DMS114 treated with DMSO at 0.1 percent for 48 hours (cell line): ENCODE results near the gene MRPL36.

ENCODE experiments used
- DNase-seq: peaks from one replicate; lab custom pipeline; 2025; ENCODE audit not compliant: unreplicated experiment; lab: John Stamatoyannopoulos, UW

Gene MRPL36

DNA sequence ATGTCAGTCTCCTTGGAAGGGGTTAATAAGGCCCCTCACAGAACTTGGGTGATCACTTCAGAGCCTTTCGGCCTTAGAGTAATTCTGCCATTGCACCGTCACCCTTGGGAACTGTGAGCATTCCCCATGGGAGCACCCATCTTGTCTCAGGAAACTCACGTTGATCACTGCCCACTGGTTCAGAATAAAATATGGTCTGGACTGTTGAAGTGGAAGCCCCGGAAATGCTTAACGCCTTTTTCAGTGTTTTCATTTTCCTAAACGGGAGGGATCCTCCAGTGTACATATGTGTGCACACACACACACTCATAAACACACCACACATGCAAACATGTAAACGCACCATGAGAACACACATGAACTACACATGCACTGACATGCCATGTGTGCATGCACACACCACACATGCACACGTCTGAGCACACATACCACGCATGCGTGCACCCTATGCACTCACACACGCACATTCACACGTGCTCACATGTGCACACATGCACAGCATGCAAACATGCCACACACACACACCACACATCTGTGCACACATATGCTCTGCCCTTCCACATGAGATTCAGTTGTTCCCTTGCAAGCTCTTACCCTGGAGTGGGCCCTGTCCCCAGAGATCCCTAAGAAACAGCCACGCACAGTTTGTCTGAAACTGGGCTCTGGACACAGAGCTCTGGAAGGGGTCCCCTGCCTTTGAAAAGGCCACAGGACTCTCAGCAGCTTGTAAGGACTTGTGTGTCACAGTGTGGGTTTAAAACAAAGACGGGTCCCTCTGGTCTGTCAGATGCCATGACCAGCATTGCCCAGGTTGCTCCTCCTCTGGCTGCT lies 17.0 kb downstream of the MRPL36 start:
- DNase-seq: no peak

DNA sequence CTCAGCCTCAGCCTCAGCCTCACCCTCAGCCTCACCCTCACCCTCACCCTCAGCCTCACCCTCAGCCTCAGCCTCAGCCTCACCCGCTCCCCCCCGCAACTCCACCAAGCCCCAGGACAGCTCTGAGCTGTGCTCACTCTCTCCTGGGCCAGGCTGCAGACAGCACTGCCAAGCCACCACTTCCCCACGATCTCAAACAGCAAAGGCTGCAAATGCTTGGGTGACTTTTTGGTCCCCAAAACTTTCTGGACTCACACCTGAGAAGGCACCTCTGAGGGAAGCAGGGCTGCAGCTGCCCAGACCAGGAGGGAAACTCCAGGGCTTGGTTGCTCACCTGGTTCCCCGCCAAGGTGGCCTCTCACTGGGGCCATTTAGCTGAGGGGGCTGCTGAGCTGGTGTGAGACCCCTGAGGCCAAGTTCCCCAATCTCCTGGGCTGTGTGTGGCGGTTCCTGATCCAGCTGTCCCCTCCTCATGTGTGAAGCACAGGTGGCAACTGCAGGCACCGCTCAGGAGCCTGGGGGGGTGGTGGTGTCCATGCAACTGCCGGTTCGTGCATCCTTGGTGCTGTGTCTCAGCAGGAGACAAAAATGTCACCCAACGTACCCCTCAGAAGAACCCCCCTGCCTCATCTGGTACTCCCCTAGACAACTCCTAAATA lies 17.8 kb downstream of the MRPL36 start:
- DNase-seq: no peak

DNA sequence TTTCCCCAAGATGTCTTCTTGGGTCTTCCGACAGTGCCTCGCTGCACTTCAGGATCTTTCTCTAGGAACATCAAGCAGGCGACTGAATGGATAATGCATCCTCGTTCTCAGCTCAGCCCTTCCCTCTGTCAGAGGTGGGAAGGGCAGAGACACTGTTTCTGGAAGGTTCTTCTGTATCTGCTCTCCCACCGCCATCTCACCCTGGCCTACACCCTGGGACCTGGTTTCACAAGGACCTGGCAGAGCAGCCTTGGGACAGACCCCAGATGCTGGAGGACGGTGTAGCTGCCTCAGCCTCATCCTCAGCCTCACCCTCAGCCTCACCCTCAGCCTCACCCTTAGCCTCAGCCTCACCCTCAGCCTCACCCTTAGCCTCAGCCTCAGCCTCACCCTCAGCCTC lies 18.5 kb downstream of the MRPL36 start:
- no peak for DNase-seq

DNA sequence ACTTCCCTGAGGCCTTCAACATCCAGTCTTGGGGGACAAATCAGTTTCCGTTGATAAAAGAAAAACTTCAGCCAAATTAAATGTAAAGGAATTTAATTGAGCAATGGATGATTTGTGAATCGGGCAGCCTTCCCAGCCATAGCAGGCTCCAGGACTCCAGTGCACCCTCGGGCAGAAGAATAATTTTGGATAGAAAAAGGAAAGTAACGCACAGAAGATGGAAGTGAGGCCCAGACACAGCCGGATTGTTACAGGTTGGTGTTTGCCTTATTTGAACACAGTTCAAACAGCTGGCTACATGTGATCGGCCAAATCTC lies 19.1 kb downstream of the MRPL36 start:
- no peak for DNase-seq

DNA sequence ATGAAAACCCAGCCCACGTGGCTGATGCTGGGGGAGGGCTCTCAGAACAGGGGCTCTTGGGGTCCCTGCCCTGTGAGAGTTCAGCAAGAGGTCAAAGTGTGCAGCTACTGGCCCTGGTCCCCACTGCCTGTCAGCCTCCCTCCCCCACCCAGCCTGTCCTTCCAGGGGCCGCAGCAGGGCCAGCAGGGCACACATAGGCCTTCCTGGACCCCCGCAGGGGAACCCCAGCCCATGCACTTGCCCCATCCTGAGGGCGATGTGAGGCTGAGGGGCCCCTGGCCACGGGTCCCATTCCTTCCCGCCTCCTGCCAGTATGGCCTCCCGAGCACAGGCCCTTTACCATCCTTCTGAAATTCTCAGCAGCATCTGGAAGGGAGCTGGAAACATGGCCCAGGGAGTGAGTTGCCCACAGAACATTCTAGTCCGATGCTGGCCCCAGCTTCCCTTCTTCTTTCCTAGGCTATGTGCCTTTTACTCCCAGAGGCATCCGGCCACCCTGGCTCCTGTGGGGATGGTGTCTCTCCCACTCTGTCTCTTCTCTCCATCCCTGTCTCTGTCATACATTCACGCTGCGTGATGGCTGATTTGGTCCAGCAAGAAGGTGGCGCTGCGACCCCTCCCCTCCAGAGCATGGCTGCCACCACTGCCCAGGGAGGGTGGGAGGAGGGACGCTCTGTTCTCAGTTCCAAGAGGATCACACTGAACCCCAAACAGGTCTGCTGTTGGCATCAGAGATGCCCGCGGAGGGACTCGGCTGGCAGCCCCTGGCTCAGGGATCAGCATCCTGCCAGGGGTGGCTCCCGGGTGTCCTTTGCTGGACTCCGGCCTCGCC lies 19.6 kb downstream of the MRPL36 start:
- DNase-seq: no peak

DNA sequence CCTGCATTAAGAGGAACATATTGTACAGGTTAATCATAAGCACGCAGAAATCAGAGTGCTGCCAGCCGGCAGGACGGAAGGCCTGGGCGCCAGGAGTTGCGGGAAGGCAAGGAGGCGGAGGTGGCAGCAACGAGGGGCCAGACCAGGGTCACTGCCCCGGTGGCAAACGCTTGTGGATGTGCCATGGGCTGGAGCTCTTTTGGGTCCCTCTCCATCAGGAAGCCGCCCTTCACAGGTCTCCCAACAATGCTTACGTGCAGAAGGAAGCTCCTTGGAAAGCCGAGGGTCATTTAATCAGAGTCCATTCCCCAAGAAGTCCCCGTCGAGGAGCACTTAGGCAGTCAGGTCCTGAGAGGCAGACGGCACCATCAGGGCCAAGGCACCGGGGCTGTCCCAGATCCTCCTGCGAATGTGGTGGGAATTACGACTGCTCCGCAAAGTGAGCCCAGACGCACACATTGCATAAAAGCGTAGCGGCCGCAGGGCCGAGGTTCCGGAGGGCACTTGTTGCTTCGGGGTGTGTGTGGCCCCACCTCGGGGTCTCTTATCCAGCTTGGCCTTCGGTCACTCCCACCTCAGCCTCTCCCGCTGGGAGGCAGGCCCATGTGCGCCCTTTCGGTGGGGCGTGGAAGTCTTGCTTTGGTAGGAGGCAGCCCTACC lies 20.5 kb downstream of the MRPL36 start:
- no peak for DNase-seq

DNA sequence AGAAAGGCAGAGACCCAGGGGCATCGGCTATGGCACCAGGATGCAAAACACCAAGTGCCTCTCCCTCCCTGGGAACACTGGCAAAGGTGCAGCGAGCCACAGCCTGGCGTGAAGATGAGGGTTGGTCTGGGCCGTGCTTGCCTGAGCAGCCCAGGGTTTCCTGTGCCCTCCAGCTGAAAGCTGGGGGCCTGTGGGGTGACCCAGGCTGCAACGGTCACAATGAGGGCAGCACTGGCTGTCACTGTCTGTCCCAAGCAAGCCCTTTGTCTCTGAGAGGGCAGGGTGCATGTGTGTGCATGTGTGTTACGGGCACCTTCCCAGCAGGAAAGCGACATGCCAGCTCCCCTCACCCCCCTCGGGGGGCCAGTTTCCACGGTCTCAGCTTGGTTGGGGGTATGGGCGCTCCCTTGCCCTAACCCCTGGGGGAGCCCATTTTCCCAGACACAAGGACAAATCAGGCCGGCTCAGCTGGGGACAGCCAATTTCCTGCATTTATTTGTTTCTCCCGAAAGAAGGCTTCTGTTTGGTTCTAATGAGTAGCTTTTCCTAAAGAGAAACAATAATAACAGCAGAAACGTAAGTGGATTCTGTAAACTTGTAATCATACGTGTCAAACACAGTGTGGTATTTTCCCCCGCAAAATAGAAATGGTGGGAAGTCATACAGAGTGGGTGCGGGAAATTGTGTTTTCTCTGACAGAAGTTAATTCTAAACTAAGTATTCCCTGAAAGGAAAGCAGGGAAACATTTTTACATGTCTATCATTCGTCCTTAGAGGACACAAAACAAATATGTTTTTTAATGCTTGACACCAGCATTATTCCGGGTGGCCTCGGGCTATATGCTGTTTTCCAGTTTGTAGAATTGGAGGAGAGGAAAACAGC lies 21.3 kb downstream of the MRPL36 start:
- DNase-seq: no peak

DNA sequence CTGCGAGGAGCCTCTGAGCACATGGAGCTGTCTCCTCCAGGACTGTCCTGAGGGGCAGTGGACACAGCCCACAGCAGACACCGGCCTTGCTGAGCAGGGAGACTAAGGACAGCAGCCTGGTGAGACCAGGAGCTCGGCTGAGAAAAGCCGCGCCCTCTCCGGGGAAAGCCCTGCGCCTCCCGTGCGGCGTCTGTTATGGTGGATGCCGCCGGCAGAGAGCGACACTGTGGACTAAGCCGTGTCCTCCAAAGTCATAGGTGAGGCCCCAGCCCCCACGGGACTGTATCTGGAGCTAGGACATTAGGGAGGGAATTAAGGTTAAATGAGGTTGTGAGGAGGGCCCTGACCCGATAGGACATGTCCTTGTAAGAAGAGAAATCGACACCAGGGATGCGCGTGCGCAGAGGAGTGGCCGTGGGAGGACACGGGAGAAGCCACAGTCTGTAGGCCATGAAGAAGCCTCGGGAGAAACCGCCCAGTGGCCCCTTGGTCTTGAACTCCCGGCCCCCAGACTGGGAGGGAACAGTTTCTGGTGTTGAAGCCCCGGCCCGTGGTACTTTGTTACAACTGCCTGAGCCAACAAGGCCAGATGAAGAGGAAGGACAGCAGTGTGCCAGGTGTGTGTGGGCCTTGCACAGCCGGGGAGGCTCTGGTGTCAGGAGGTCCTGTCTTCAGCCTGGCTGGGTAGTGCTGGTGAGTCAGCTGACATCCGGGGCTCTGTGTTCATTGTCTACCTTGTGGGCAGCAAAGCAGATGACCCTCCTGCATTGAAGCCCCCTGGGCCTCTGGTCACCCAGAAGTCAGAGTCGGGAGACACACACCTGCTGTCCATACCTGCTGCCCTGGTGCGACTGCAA lies 22.1 kb downstream of the MRPL36 start:
- no peak for DNase-seq

DNA sequence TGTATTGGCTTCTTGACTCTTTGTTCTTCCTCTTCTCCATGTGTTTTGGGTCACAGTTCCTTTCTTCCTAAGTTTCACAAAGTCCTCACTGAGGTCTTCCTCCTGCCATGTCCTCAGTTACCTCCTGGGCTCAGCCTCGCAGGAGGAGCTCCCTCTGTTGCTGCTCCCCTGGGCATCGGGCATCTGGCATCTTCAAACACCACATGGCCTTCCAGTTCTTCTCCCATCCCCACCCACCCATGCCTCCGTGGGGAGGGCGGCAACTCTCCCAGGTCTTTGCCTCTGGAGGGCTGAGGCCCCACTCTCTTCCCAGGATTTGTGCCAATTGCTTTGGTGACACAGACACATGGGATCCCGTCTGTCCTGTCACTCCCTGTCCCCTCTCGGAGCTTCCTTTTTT lies 22.8 kb downstream of the MRPL36 start:
- no peak for DNase-seq

DNA sequence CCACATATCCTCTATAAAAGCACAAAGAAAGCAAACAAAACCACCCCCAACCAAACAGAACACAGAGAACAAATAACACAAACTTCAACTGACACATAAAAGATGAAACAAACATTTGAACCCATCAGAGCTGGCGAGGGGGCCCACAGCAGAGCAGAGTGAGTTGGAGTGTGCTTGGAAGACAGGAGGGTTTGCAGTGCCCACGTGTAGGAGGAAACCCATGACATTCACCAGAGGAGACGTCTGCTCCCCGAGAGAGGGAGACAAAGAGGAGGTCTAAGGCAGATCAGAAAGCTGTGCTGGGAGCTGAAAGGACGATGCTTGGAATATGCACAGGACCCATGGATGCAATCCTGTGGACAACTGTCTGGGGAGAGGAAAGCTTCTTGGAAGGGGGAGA lies 27.0 kb downstream of the MRPL36 start:
- peak; percentile 38 for DNase-seq

DNA sequence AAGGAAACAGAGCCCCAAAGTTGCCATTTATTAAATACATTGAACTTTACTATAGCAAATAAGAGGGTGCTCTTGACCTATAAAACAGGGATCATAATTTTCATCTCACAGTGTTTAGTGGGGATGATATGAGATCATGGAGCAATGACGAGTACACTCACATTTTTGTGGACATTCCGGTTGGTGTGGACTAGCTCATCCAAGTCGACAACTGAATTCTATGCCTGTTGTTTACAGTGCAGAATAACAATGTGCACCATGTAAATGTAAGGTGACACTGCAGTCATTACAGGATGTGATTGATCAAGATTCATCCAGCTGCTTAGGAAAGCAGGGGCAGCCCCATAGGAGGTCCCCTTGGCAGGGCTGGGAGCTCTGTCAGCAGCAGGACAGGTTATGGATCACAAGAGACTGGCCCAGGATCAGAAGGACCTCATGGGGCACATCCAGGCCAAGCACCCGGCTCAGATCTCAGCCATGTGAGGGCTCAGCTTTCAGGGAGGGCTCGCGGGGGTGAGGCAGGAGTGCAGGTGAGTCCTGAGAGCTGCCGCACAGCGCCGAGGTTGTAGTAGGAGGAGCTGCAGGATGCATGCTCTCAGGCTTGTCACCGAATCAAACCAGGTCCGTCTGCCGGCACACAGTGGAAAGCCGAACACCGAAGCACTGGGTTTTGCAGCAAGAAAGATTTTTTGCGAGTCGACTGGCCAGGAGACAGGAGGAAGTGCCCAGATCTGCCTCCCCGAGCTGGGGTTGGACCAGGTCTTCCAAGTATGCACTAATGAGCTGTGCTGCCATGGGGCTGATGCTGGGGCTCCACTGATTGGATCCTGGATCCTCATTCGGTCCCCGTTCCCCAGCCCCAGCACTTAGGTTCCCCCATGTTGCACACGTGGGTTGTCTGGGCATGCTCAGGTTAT lies 28.2 kb downstream of the MRPL36 start:
- no peak for DNase-seq

DNA sequence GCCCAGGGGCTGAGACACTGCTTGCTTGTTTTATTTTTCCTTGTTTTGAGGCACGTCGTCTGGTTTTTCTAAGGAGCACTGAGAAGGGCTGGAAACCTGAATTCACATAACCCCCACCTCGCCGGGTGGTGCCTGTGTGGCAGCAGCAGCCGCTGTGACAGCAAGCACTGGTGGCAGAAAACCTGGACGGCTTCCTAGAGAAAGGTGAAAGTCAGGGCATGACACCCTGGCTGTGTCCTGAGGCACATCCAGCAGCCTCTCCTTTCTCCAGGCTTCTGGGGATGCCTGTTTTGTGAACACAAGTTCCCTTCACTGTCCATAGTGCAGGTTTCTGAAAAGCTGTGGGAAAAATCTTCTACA lies 29.2 kb downstream of the MRPL36 start:
- DNase-seq: no peak

DNA sequence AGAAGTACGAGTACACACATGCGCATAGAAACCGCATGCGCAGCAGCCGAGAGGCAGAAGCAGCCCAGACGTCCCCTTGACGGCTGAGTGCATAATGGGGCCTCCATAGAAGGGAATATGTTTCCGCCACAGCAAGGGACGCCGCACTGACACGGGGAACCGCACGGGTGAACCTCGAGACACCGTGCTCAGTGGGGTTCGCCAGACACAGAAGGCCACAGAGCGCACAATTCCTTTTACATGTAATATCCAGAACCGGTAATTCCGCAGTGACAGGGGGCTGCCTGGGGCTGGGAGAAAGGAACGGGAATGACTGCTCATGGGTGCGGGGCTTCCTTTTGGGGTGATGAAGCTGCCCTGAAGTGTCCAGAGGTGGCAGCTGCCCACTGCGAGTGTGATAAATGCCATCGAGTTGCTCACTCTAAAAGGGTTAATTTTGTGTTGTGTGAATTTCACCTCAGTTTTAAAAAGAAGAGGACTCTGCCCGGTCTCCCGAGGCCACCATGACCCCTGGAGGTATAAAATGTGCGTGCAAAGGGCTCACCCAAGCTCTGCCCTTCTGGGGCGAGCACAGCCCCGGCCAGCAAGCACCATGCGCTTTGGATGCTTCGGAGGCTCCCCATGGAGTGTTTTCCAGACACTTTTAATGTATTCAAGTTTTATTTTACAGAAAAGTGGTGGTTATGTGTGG lies 29.7 kb downstream of the MRPL36 start:
- no peak for DNase-seq

DNA sequence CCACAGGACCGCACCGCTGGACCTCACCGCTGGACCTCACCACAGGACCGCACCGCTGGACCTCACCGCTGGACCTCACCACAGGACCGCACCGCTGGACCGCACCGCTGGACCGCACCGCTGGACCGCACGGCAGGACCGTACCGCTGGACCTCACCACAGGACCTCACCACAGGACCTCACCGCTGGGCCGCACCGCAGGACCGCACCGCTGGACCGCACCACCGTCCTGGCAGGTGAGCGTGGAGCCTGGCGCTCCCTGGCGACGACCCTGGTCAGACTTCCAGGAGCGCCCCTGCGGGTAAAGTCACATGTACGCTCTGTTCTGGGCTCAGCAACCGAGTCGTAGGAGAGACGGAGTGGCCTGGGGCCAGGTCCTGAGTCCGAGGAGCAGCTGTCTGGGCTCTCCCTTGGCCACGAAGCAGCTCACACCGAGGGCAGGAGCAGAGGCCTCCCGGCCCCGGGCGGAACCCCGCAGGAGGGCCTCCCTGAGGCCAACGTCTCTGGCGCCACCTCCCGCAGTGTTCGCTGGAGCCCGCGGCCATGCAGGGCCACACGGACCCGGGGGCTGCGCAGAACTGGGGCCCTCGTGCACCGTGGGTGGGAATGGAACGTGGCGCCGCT lies 30.5 kb downstream of the MRPL36 start:
- no peak for DNase-seq

DNA sequence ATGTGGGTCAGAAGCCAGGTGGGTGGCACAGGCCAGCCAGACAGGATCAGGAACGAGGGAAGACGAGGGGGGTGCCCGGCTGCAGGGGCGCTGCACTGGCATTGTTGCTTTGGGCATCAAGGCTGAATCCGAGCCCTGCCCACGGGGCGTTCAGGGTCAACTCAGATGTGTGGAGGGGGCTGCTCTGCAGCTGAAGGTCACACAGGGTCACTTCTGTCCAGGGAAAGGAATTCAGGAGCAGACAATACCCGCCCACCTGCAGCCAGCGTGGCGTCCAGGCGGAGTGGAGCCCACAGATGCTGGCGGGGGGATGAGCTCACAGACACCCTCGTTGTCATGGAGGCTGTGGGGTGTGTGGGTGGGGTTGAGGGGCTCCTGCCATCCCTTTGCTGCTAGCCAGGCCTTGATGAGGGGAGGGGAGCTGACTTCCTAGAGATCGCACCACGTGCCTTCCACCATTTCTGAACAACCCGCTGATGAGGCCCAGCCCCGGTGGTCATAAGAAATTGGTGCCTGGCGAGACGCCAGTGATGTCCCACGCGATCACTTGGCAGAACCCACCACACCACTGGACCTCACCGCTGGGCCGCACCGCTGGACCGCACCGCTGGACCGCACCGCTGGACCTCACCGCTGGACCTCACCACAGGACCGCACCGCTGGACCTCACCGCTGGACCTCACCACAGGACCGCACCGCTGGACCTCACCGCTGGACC lies 31.2 kb downstream of the MRPL36 start:
- DNase-seq: no peak

DNA sequence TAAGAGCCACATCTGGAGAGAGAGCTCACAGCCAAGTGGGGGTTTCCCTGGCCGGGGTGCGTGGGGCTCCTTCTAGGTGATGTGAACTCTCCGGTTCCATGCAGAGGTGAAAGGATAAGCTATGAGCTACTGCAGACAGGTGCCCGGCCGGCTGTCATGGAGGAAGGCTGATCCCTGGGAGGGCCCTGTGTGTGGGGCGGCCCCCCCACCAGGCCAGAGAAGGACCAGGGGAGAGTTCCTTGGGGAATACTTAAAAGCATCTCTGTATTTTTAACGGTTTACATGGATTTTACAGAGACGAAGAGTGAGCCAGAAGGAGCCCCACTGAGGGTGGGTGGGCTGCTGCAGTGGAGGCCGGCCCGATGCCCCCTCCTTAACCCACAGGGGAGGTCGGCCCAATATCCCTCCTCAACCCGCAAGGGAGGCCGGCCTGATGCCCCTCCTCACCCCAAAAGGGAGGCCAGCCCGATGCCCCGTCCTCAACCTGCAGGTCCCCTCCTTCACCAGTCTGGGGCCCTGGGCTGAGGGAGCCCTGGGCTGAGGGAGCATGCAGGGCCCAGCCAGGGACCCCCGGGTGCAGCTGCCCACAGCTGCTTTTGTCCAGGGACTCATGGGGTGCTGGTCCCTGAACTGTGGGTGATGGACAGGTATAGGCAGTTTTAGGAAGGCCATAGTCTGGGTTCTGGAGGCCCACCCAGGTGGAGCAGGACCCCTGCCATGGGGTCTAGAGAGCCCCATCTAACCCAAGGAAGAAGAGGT lies 31.9 kb downstream of the MRPL36 start:
- DNase-seq: no peak
